Sigmoid colon (tissue), 4 donors: ENCODE results near the gene C5orf22.

Experiments used
- CTCF ChIP-seq, 4 experiments: fragments of 450-650 bp in 3 of 4; fragments of 200-600 bp in 1 of 4; IDR thresholded peaks; one replicate each; pipeline ENCODE4 v1.5.1; 2016 to 2019; ENCODE audit warnings: antibody characterized with exemption in 4 of 4, mild to moderate bottlenecking in 3 of 4, moderate library complexity in 2 of 4
- EP300 ChIP-seq, 4 donors: sonication (generic); formaldehyde crosslinking; IDR thresholded peaks; one replicate each; pipeline ENCODE4 v1.6.1; 2017; ENCODE audit warnings: antibody characterized with exemption in 4 of 4
- POLR2A ChIP-seq, 2 donors: fragments of 450-650 bp; IDR thresholded peaks; one replicate each; pipeline ENCODE4 v1.6.1; 2016; ENCODE audit warnings: antibody characterized with exemption in 2 of 2, mild to moderate bottlenecking in 2 of 2, moderate library complexity in 2 of 2
- POLR2AphosphoS5 ChIP-seq, 4 donors: sonication (generic); formaldehyde crosslinking; IDR thresholded peaks; one replicate each; pipeline ENCODE4 v1.6.1; 2017; ENCODE audit warnings: antibody characterized with exemption in 4 of 4

- TF ChIP-seq POLR2A (IDR thresholded peaks at IDR 0.05), result no peak
- no peak for TF ChIP-seq CTCF (IDR thresholded peaks at IDR 0.05)
- TF ChIP-seq POLR2AphosphoS5 (IDR thresholded peaks at IDR 0.05), result no peak
- no peak for TF ChIP-seq EP300 (IDR thresholded peaks at IDR 0.05)
Measured at GRCh38 chr5:31516802-31517201, 15.3 kb upstream of the C5orf22 start.
